H1 (cell line): ENCODE data around the gene TRIM29. TPM values are rescaled to one million over a fixed set of nuclear protein-coding genes. Genes with fewer than 3 reads are reported as not detected.

Experiments used
- CTCF ChIA-PET: fragments of 300-600 bp; sonication (Branson Sonifier 250); formaldehyde crosslinking; loops from one replicate; lab custom pipeline; 2021; ENCODE audit not compliant: partially characterized antibody; lab: Charles Lee
- POLR2A ChIA-PET: fragments of 300-600 bp; sonication (Branson Sonifier 250); formaldehyde crosslinking; loops from one replicate; lab custom pipeline; 2021; ENCODE audit warnings: inconsistent platforms; ENCODE audit not compliant: partially characterized antibody; lab: Charles Lee
- DNase-seq, 2 experiments: peaks; one replicate each; pipeline versions ENCODE4 v3.0.0 to v3.0.0-alpha.2; 2010 to 2022; ENCODE audit warnings: low spot score in 2 of 2, low read depth in 1 of 2, mixed read lengths in 1 of 2
- FAIRE-seq: peaks from 2 replicates; lab custom pipeline; 2011; peaks lifted over from hg19 to GRCh38; lab: Jason Lieb, UNC
- H2AFZ ChIP-seq: 2 replicates; pipeline ENCODE4 v1.8.1; 2012; ENCODE audit warnings: low read length, inconsistent platforms
- H2AK5ac ChIP-seq: 2 replicates; pipeline ENCODE4 v1.6.1; 2013; ENCODE audit warnings: low read depth, low read length
- H2BK120ac ChIP-seq: replicated peaks from 2 replicates; pipeline ENCODE3; 2013; ENCODE audit warnings: low read depth, low read length, inconsistent platforms
- H2BK12ac ChIP-seq: 2 replicates; pipeline ENCODE4 v1.6.1; 2013; ENCODE audit warnings: low read depth, low read length
- H2BK15ac ChIP-seq: 2 replicates; pipeline ENCODE4 v1.6.1; 2013; ENCODE audit warnings: low read length
- H2BK20ac ChIP-seq: 2 replicates; pipeline ENCODE4 v1.6.1; 2013; ENCODE audit warnings: low read length
- H2BK5ac ChIP-seq: 2 replicates; pipeline ENCODE4 v1.6.1; 2013; ENCODE audit warnings: low read depth, low read length
- H3K14ac ChIP-seq: 2 replicates; pipeline ENCODE4 v1.6.1; 2013; ENCODE audit warnings: inconsistent platforms; ENCODE audit not compliant: insufficient read length
- H3K18ac ChIP-seq: 2 replicates; pipeline ENCODE4 v1.6.1; 2013; ENCODE audit warnings: low read length; ENCODE audit errors: extremely low read depth
- H3K23ac ChIP-seq: 2 replicates; pipeline ENCODE4 v1.6.1; 2013; ENCODE audit warnings: inconsistent platforms; ENCODE audit not compliant: insufficient read length
- H3K23me2 ChIP-seq: 2 replicates; pipeline ENCODE4 v1.6.1; 2013; ENCODE audit warnings: low read depth, low read length
- H3K27ac ChIP-seq: 2 replicates; pipeline ENCODE4 v1.6.1; 2011; ENCODE audit warnings: low read depth, low read length, inconsistent platforms
- H3K27me3 ChIP-seq, 4 experiments: replicated peaks in 1 of 4; 1 replicate in 1 of 4; 2 replicates in 3 of 4; pipeline versions ENCODE4 v1.6.1 to v1.8.1; 2011 to 2013; ENCODE audit warnings: low read length in 3 of 4, mild to moderate bottlenecking in 3 of 4, inconsistent platforms in 2 of 4, mixed read lengths in 2 of 4, moderate library complexity in 1 of 4; ENCODE audit not compliant: control insufficient read depth in 3 of 4, insufficient read depth in 3 of 4; ENCODE audit errors: extremely low read depth in 1 of 4
- H3K36me3 ChIP-seq, 4 experiments: 2 replicates each; pipeline versions ENCODE4 v1.6.1 to v1.8.1; 2011 to 2013; ENCODE audit warnings: mild to moderate bottlenecking in 4 of 4, low read length in 3 of 4, moderate library complexity in 2 of 4, control low read depth in 1 of 4, inconsistent platforms in 1 of 4; ENCODE audit not compliant: insufficient read depth in 4 of 4, control insufficient read depth in 2 of 4
- H3K4ac ChIP-seq: replicated peaks from 2 replicates; pipeline ENCODE3; 2013; ENCODE audit warnings: low read length, low read depth, mixed read lengths, inconsistent platforms; ENCODE audit not compliant: insufficient read length
- H3K4me1 ChIP-seq, 4 experiments: replicated peaks in 1 of 4; 1 replicate in 1 of 4; 2 replicates in 3 of 4; pipeline versions ENCODE4 v1.6.1 to v1.8.1; 2011 to 2013; ENCODE audit warnings: low read length in 3 of 4, inconsistent platforms in 2 of 4, mixed read lengths in 1 of 4; ENCODE audit not compliant: insufficient read depth in 4 of 4, control insufficient read depth in 3 of 4
- H3K4me2 ChIP-seq, 2 experiments: 2 replicates each; pipeline versions ENCODE4 v1.6.1 to v1.8.1; 2011 to 2013; ENCODE audit warnings: low read depth in 2 of 2, low read length in 2 of 2, control low read depth in 1 of 2, inconsistent platforms in 1 of 2, mild to moderate bottlenecking in 1 of 2; ENCODE audit not compliant: insufficient read depth in 1 of 2
- H3K4me3 ChIP-seq, 4 experiments: fragments of 200-600, 300-600 bp in 1 of 4; sonication (generic), shearing (Covaris generic), sonication (Bioruptor Twin) in 1 of 4; 2 replicates each; pipeline versions ENCODE4 v1.5.1 to v1.8.1; 2011 to 2016; ENCODE audit warnings: low read length in 4 of 4, low read depth in 3 of 4, control low read depth in 2 of 4, inconsistent platforms in 2 of 4, mild to moderate bottlenecking in 2 of 4, mixed read lengths in 1 of 4, moderate library complexity in 1 of 4; ENCODE audit not compliant: insufficient read depth in 2 of 4; ENCODE audit errors: extremely low read depth in 1 of 4
- H3K56ac ChIP-seq: replicated peaks from 2 replicates; pipeline ENCODE3; 2013; ENCODE audit warnings: low read depth, mild to moderate bottlenecking, mixed read lengths, low read length, inconsistent platforms; ENCODE audit not compliant: insufficient read length
- H3K79me1 ChIP-seq: 2 replicates; pipeline ENCODE4 v1.6.1; 2013; ENCODE audit warnings: low read depth, low read length, control low read depth
- H3K79me2 ChIP-seq, 2 experiments: 2 replicates each; pipeline versions ENCODE4 v1.6.1 to v1.8.1; 2012 to 2013; ENCODE audit warnings: low read length in 2 of 2, mild to moderate bottlenecking in 2 of 2, inconsistent platforms in 1 of 2; ENCODE audit not compliant: insufficient read depth in 2 of 2, control insufficient read depth in 1 of 2
- H3K9ac ChIP-seq, 4 experiments: replicated peaks in 1 of 4; 1 replicate in 1 of 4; 2 replicates in 3 of 4; pipeline versions ENCODE4 v1.6.1 to v1.8.1; 2011 to 2013; ENCODE audit warnings: low read depth in 3 of 4, low read length in 3 of 4, control low read depth in 2 of 4, mild to moderate bottlenecking in 2 of 4, moderate library complexity in 2 of 4, inconsistent platforms in 1 of 4; ENCODE audit errors: extremely low read depth in 1 of 4
- H3K9me3 ChIP-seq, 2 experiments: 2 replicates each; pipeline versions ENCODE4 v1.6.1 to v1.8.1; 2012 to 2013; ENCODE audit warnings: mild to moderate bottlenecking in 2 of 2, moderate library complexity in 2 of 2, control low read depth in 1 of 2, inconsistent platforms in 1 of 2, low read depth in 1 of 2, low read length in 1 of 2, mixed read lengths in 1 of 2; ENCODE audit not compliant: insufficient read depth in 2 of 2
- H4K20me1 ChIP-seq, 2 experiments: replicated peaks in 1 of 2; 2 replicates each; pipeline versions ENCODE3 to v1.8.1; 2011 to 2013; ENCODE audit warnings: inconsistent platforms in 2 of 2, low read length in 2 of 2, mild to moderate bottlenecking in 1 of 2; ENCODE audit not compliant: insufficient read depth in 2 of 2, control insufficient read depth in 1 of 2
- H4K5ac ChIP-seq: 2 replicates; pipeline ENCODE4 v1.6.1; 2013; ENCODE audit warnings: low read length, low read depth, mixed read lengths, inconsistent platforms; ENCODE audit not compliant: insufficient read length
- H4K8ac ChIP-seq: 2 replicates; pipeline ENCODE4 v1.8.0; 2013; ENCODE audit warnings: mild to moderate bottlenecking, moderate library complexity, low read length, inconsistent platforms; ENCODE audit not compliant: insufficient read depth; ENCODE audit errors: extremely low read depth
- H4K91ac ChIP-seq: replicated peaks from 2 replicates; pipeline ENCODE3; 2013; ENCODE audit warnings: low read length, mixed read lengths, inconsistent platforms; ENCODE audit not compliant: insufficient read length
- CHD1 ChIP-seq: IDR thresholded peaks from 2 replicates; pipeline ENCODE4 v1.6.1; 2012; ENCODE audit warnings: low read depth, low read length, improper control_type of control experiment
- POLR2AphosphoS5 ChIP-seq: IDR thresholded peaks from 2 replicates; pipeline ENCODE4 v1.6.1; 2011; ENCODE audit warnings: low read depth, low read length
- RAD21 ChIP-seq, 2 experiments: IDR thresholded peaks in 1 of 2; conservative IDR thresholded peaks in 1 of 2; 2 replicates each; pipeline ENCODE4 v1.6.1; 2011; ENCODE audit warnings: low read depth in 2 of 2, low read length in 2 of 2, improper control_type of control experiment in 1 of 2, inconsistent platforms in 1 of 2, mild to moderate bottlenecking in 1 of 2, moderate library complexity in 1 of 2
- RFX5 ChIP-seq: IDR thresholded peaks from 2 replicates; pipeline ENCODE4 v1.6.1; 2011; ENCODE audit warnings: low read depth, low read length, improper control_type of control experiment, borderline replicate concordance
- SIN3A ChIP-seq, 2 experiments: IDR thresholded peaks in 1 of 2; conservative IDR thresholded peaks in 1 of 2; 2 replicates each; pipeline ENCODE4 v1.6.1; 2011 to 2012; ENCODE audit warnings: low read length in 2 of 2, improper control_type of control experiment in 1 of 2, low read depth in 1 of 2, mild to moderate bottlenecking in 1 of 2
- SIRT6 ChIP-seq: IDR thresholded peaks from one replicate; pipeline ENCODE4 v1.7.1; 2012; ENCODE audit warnings: low read length, inconsistent platforms
- SP2 ChIP-seq: IDR thresholded peaks from 2 replicates; pipeline ENCODE4 v1.6.1; 2012; ENCODE audit warnings: mild to moderate bottlenecking, low read length, inconsistent platforms
- TAF1 ChIP-seq: IDR thresholded peaks from 2 replicates; pipeline ENCODE4 v1.6.1; 2011; ENCODE audit warnings: mild to moderate bottlenecking, low read depth, low read length
- TBP ChIP-seq: IDR thresholded peaks from 2 replicates; pipeline ENCODE4 v1.6.1; 2011; ENCODE audit warnings: low read depth, low read length, improper control_type of control experiment
- TCF12 ChIP-seq: IDR thresholded peaks from 2 replicates; pipeline ENCODE4 v1.6.1; 2011; ENCODE audit warnings: low read depth, mild to moderate bottlenecking, low read length
- WGBS, 2 experiments: shearing (Covaris generic) in 1 of 2; methylation state at CpG; one replicate each; pipeline versions ENCODE4 v1.1.6 to v1.1.7; 2013 to 2015; ENCODE audit warnings: low lambda C conversion rate in 2 of 2, mixed read lengths in 2 of 2, inconsistent platforms in 1 of 2, low coverage in 1 of 2, missing lambda C conversion rate in 1 of 2; ENCODE audit not compliant: insufficient replicate concordance in 2 of 2, insufficient coverage in 1 of 2, insufficient read length in 1 of 2; ENCODE audit errors: extremely low coverage in 1 of 2, missing lambda C conversion rate in 1 of 2; 5-methylcytosine and 5-hydroxymethylcytosine counted together
- polyA plus RNA-seq, 7 experiments: library from polyadenylated mRNA; depleted of rRNA in 3 of 7; stranded (reverse) in 5 of 7; unstranded in 2 of 7; fragments of >200 nt in 5 of 7; fragments of 200-250 nt in 2 of 7; gene quantifications; 1 replicate in 5 of 7; 2 replicates in 1 of 7; 4 replicates in 1 of 7; pipeline versions ENCODE4 v1.2.1 to v1.2.3, GENCODE V29; 2011 to 2013; ENCODE audit warnings: missing spikeins in 2 of 7, mixed read lengths in 2 of 7
- total RNA-seq: library from RNA; stranded (reverse); fragmentation: NEBNext Ultra II Directional; extraction: Animal tissue kit (Norgen Biotek cat#: 25700); gene quantifications from 2 replicates; pipeline ENCODE4 v1.2.1, GENCODE V29; 2021
- TF ChIP-seq, protein P1 (sequence below): IDR thresholded peaks from 2 replicates; pipeline ENCODE4 v1.6.1; 2011; ENCODE audit warnings: low read length, improper control_type of control experiment

Gene TRIM29
- total and polyA plus RNA-seq, 2 of the 8 experiments (the other 6 are each of a cell fraction or from before 2014, with no cell fraction given), result 0.17 to 0.43 TPM

- H3K56ac ChIP-seq, result no peak overlapping the region
- no peak overlapping the region for H3K4me2 ChIP-seq
- FAIRE-seq, result no peak
- H4K8ac ChIP-seq, result no peak overlapping the region
- H3K14ac ChIP-seq, result no peak overlapping the region
- no peaks in the 10 kb centered on the region for H3K9me3 ChIP-seq
- DNase-seq, result no peak
- no peaks in the 10 kb centered on the region for H3K36me3 ChIP-seq
- H3K23me2 ChIP-seq, result no peaks in the 10 kb centered on the region
- no peak overlapping the region for H2AK5ac ChIP-seq
- no peaks in the 10 kb centered on the region for H3K79me1 ChIP-seq
- peaks cover 0 to 2% (median 0%) of the 10 kb centered on the region in 4 experiments; a peak in 2 of 7 replicates for H3K4me1 ChIP-seq
- H4K20me1 ChIP-seq, result no peaks in the 10 kb centered on the region
- peak overlapping the region; percentile 13 for H4K91ac ChIP-seq
- no peak overlapping the region for H3K27ac ChIP-seq
- H2BK120ac ChIP-seq, result no peak overlapping the region
- H2BK5ac ChIP-seq, result no peak overlapping the region
- H2BK15ac ChIP-seq, result no peak overlapping the region; the same call in 1 of the 2 replicates
- H2BK20ac ChIP-seq, result no peak overlapping the region
- H2AFZ ChIP-seq, result no peak overlapping the region
- no peak overlapping the region for H3K4ac ChIP-seq
- H3K18ac ChIP-seq, result no peak overlapping the region
- no peak overlapping the region for H3K9ac ChIP-seq
- H2BK12ac ChIP-seq, result no peak overlapping the region
- H3K23ac ChIP-seq, result no peak overlapping the region
- WGBS, 2 experiments, result 90% methylated on average over 14 of the region's 14 CpGs; no CpG with 5 or more reads in 1 of the 2 experiments
- ChIA-PET CTCF (interaction anchor here (0.7 to 4.4 kb wide), 13 partner anchors 9 to 561 kb away, joined by 3 to 22 read pairs (median 4); no protein-coding TSS in a partner anchor), POLR2A (no interaction called here)
- H3K4me3 ChIP-seq, result no peak overlapping the region
- H3K79me2 ChIP-seq, result no peaks in the 10 kb centered on the region
- no peak overlapping the region for H4K5ac ChIP-seq
- H3K27me3 ChIP-seq, result peaks cover 0 to 7% (median under 1%) of the 10 kb centered on the region in 4 experiments; a peak in 3 of 7 replicates
- no peak for TF ChIP-seq CHD1
- no peak for TF ChIP-seq TBP
- no peak for TF ChIP-seq SP2
- TF ChIP-seq, protein P1, sequence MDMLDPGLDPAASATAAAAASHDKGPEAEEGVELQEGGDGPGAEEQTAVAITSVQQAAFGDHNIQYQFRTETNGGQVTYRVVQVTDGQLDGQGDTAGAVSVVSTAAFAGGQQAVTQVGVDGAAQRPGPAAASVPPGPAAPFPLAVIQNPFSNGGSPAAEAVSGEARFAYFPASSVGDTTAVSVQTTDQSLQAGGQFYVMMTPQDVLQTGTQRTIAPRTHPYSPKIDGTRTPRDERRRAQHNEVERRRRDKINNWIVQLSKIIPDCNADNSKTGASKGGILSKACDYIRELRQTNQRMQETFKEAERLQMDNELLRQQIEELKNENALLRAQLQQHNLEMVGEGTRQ, result no peak
- TF ChIP-seq SIN3A (conservative IDR thresholded peaks at IDR 0.05 in 1 of 2, IDR thresholded peaks at IDR 0.05 in 1 of 2; ENCODE audit: low read depth in 1 of 2, low read length in 2 of 2), result no peak
- TF ChIP-seq SIRT6, result no peak
- no peak for TF ChIP-seq POLR2AphosphoS5
- no peak for TF ChIP-seq RFX5
- no peak for TF ChIP-seq TAF1
- TF ChIP-seq RAD21 (IDR thresholded peaks at IDR 0.05 in 1 of 2, conservative IDR thresholded peaks at IDR 0.05 in 1 of 2; ENCODE audit: low read depth in 2 of 2, low read length in 2 of 2), result no peak
- no peak for TF ChIP-seq TCF12
Observed at GRCh38 chr11:120146413-120147093, 8.6 kb upstream of the TRIM29 start.
